Endothelial cell of umbilical vein (primary cell): Measurements from ENCODE around the gene SOSTDC1. TPM values are rescaled to one million over a fixed set of nuclear protein-coding genes. Genes with fewer than 3 reads are reported as not detected.

Source experiments
- BruUV-seq: library from RNA; stranded (reverse); fragments of 400-500 nt; replicated peaks from 2 replicates; lab custom pipeline; 2021; lab: Mats Ljungman, UMichigan
- CTCF ChIA-PET: fragments of 300-600, 350-600 bp; sonication (Branson Sonifier 250); formaldehyde crosslinking; loops from one replicate; lab custom pipeline; 2021; ENCODE audit warnings: antibody characterized with exemption, inconsistent platforms; lab: Charles Lee
- POLR2A ChIA-PET: fragments of 300-600, 350-600 bp; sonication (Branson Sonifier 250); formaldehyde crosslinking; loops from one replicate; lab custom pipeline; 2021; ENCODE audit warnings: antibody characterized with exemption, inconsistent platforms; lab: Charles Lee
- DNase-seq: peaks from one replicate; pipeline ENCODE4 v3.0.0-alpha.2; 2011; ENCODE audit warnings: low read depth, low spot score
- FAIRE-seq: peaks from 2 replicates; lab custom pipeline; 2011; peaks lifted over from hg19 to GRCh38; lab: Jason Lieb, UNC
- H2AFZ ChIP-seq: 2 replicates; pipeline ENCODE4 v1.6.0; 2012; ENCODE audit warnings: low read depth, low read length, control low read depth, inconsistent platforms
- H3K27ac ChIP-seq: 2 replicates; pipeline ENCODE4 v1.5.1; 2011; ENCODE audit warnings: low read depth, mild to moderate bottlenecking, control low read depth, low read length, moderate library complexity; ENCODE audit not compliant: insufficient read depth
- H3K27me3 ChIP-seq, 2 experiments: 2 replicates each; pipeline versions ENCODE4 v1.6.0 to v1.6.1; 2011; ENCODE audit warnings: low read length in 2 of 2, mixed read lengths in 1 of 2; ENCODE audit not compliant: control insufficient read depth in 2 of 2, insufficient read depth in 2 of 2
- H3K36me3 ChIP-seq, 2 experiments: 2 replicates in 1 of 2; 3 replicates in 1 of 2; pipeline ENCODE4 v1.5.1; 2011; ENCODE audit warnings: low read length in 2 of 2, mild to moderate bottlenecking in 1 of 2, moderate library complexity in 1 of 2; ENCODE audit not compliant: control insufficient read depth in 2 of 2, insufficient read depth in 2 of 2; ENCODE audit errors: extremely low read depth in 1 of 2
- H3K4me1 ChIP-seq: 3 replicates; pipeline ENCODE4 v1.5.1; 2011; ENCODE audit warnings: mild to moderate bottlenecking, low read length; ENCODE audit not compliant: control insufficient read depth, insufficient read depth; ENCODE audit errors: extremely low read depth
- H3K4me2 ChIP-seq: 2 replicates; pipeline ENCODE4 v1.6.1; 2011; ENCODE audit warnings: low read length, control low read depth, mixed read lengths; ENCODE audit not compliant: insufficient read depth
- H3K4me3 ChIP-seq, 3 experiments: fragments of 200-600 bp in 1 of 3; sonication (generic), shearing (Covaris generic) in 1 of 3; replicated peaks in 1 of 3; 2 replicates each; pipeline ENCODE4 v1.5.1; 2011 to 2016; ENCODE audit warnings: control low read depth in 3 of 3, low read length in 3 of 3, mild to moderate bottlenecking in 2 of 3, inconsistent platforms in 1 of 3, low read depth in 1 of 3, moderate library complexity in 1 of 3; ENCODE audit not compliant: insufficient read depth in 1 of 3
- H3K79me2 ChIP-seq: 2 replicates; pipeline ENCODE4 v1.6.0; 2012; ENCODE audit warnings: low read length, inconsistent platforms; ENCODE audit not compliant: control insufficient read depth, insufficient read depth
- H3K9ac ChIP-seq: replicated peaks from 2 replicates; pipeline ENCODE3; 2011; ENCODE audit warnings: low read length, control low read depth; ENCODE audit not compliant: insufficient read depth; ENCODE audit errors: extremely low read depth
- H3K9me1 ChIP-seq: replicated peaks from 3 replicates; pipeline ENCODE4 v1.6.0; 2011; ENCODE audit warnings: mild to moderate bottlenecking, low read length; ENCODE audit not compliant: control insufficient read depth, insufficient read depth; ENCODE audit errors: extremely low read depth
- H3K9me3 ChIP-seq: replicated peaks from 2 replicates; pipeline ENCODE4 v1.5.1; 2012; ENCODE audit warnings: low read length, inconsistent platforms; ENCODE audit not compliant: control insufficient read depth, insufficient read depth
- H4K20me1 ChIP-seq: replicated peaks from 2 replicates; pipeline ENCODE3; 2011; ENCODE audit warnings: mild to moderate bottlenecking, low read length; ENCODE audit not compliant: control insufficient read depth, insufficient read depth; ENCODE audit errors: extremely low read depth
- CTCF ChIP-seq, 2 donors: IDR thresholded peaks; 1 replicate in 1 of 2; 2 replicates in 1 of 2; pipeline ENCODE4 v1.5.1; 2011; ENCODE audit warnings: low read length in 2 of 2, mild to moderate bottlenecking in 2 of 2, moderate library complexity in 2 of 2, control low read depth in 1 of 2, inconsistent platforms in 1 of 2, low read depth in 1 of 2; ENCODE audit not compliant: insufficient read depth in 1 of 2; ENCODE audit errors: extremely low read depth in 1 of 2
- EZH2 ChIP-seq: IDR thresholded peaks from 2 replicates; pipeline ENCODE4 v1.6.1; 2012; ENCODE audit warnings: borderline replicate concordance, low read depth, mild to moderate bottlenecking, moderate library complexity, low read length, inconsistent platforms; ENCODE audit not compliant: severe bottlenecking
- FOS ChIP-seq: IDR thresholded peaks from 2 replicates; pipeline ENCODE4 v1.6.1; 2011; ENCODE audit warnings: mild to moderate bottlenecking, low read length, moderate library complexity, borderline replicate concordance; ENCODE audit not compliant: insufficient read depth
- GATA2 ChIP-seq: IDR thresholded peaks from 2 replicates; pipeline ENCODE4 v1.7.0; 2011; ENCODE audit warnings: low read depth, mild to moderate bottlenecking, moderate library complexity, mixed read lengths, low read length; ENCODE audit not compliant: insufficient read length, insufficient read depth
- JUN ChIP-seq: IDR thresholded peaks from 2 replicates; pipeline ENCODE4 v1.6.1; 2011; ENCODE audit warnings: borderline replicate concordance, low read depth; ENCODE audit not compliant: insufficient read length, insufficient read depth
- MAX ChIP-seq: IDR thresholded peaks from 2 replicates; pipeline ENCODE4 v1.6.1; 2011; ENCODE audit not compliant: insufficient read depth, insufficient read length
- MYC ChIP-seq: IDR thresholded peaks from one replicate; pipeline ENCODE4 v1.6.1; 2011; ENCODE audit warnings: mild to moderate bottlenecking, low read depth, low read length
- POLR2A ChIP-seq: IDR thresholded peaks from 2 replicates; pipeline ENCODE4 v1.6.1; 2012; ENCODE audit warnings: low read depth, mild to moderate bottlenecking, control low read depth, low read length
- POLR2AphosphoS5 ChIP-seq: IDR thresholded peaks from 2 replicates; pipeline ENCODE4 v1.6.1; 2012; ENCODE audit warnings: low read depth, mild to moderate bottlenecking, control low read depth, low read length, moderate library complexity; ENCODE audit not compliant: insufficient read depth
- dilution Hi-C: fragments of 300-500 bp; cut with MboI; formaldehyde crosslinking; loops from one replicate; pipeline ENCODE4 v1.15.0; 2019; ENCODE audit warnings: low sequenced_read_pairs; ENCODE audit not compliant: extremely low pct_ligation_motif_present
- intact Hi-C: fragments of 100-400 bp; cut with micrococcal nuclease; formaldehyde crosslinking; loops from one replicate; pipeline ENCODE4 v1.10.0; 2022
- polyA plus RNA-seq, 4 experiments: library from polyadenylated mRNA; depleted of rRNA in 3 of 4; stranded (reverse) in 3 of 4; unstranded in 1 of 4; fragments of >200 nt; gene quantifications; 2 replicates each; pipeline versions ENCODE4 v1.2.1 to v1.2.3, GENCODE V29; 2011 to 2012; ENCODE audit warnings: missing spikeins in 1 of 4
- total RNA-seq: library from RNA; stranded (reverse); gene quantifications from 2 replicates; pipeline ENCODE4 v1.2.3, GENCODE V29; 2021

Gene SOSTDC1
- total and polyA plus RNA-seq, 2 donors (not counting 3 experiments of a cell fraction or from before 2014, with no cell fraction given) = not detected

GRCh38 chr7:16479591-16479990, 14.1 kb upstream of the SOSTDC1 start:
- CTCF ChIA-PET = no interaction called here
- intact Hi-C loops = no loop called here
- TF ChIP-seq POLR2A = no peak
- TF ChIP-seq POLR2AphosphoS5 = no peak
- no peak for TF ChIP-seq MYC
- TF ChIP-seq EZH2 = no peak
- no peak for TF ChIP-seq MAX
- no peak for TF ChIP-seq FOS
- no peak for TF ChIP-seq GATA2
- TF ChIP-seq JUN = no peak
- TF ChIP-seq CTCF (IDR thresholded peaks at IDR 0.05; ENCODE audit: extremely low read depth in 1 of 2, insufficient read depth in 1 of 2, low read depth in 1 of 2, low read length in 2 of 2) = no peak
- Histone ChIP-seq H3K9me1 (no peaks in the 10 kb centered on the region), H3K4me3 (no peak overlapping the region), H3K4me2 (no peak overlapping the region), H3K4me1 (no peaks in the 10 kb centered on the region), H3K36me3 (no peaks in the 10 kb centered on the region), H2AFZ (no peak overlapping the region), H3K27me3 (no peaks in the 10 kb centered on the region), H4K20me1 (no peaks in the 10 kb centered on the region), H3K9ac (no peak overlapping the region), H3K9me3 (no peaks in the 10 kb centered on the region), H3K79me2 (no peaks in the 10 kb centered on the region), H3K27ac (no peak overlapping the region)
- DNase-seq = no peak
- FAIRE-seq = no peak
- dilution Hi-C loops = no loop called here
- POLR2A ChIA-PET = no interaction called here
- BruUV-seq = no TSS peak
